A172 (cell line): ENCODE data around the gene TJAP1. TPM values are rescaled to one million over a fixed set of nuclear protein-coding genes. Genes with fewer than 3 reads are reported as not detected.
"Not testable (repeated sequence)": the region's sequence is repeated elsewhere in the genome, so short reads cannot be mapped to it uniquely, and the experiment has no call there.

Experiments
- DNase-seq: peaks from one replicate; pipeline ENCODE4 v3.0.0-alpha.2; 2015; ENCODE audit warnings: low spot score
- total RNA-seq: library from RNA; depleted of rRNA; stranded (reverse); fragments of >200 nt; shearing (Covaris generic); gene quantifications from 2 replicates; pipeline ENCODE4 v1.2.3, GENCODE V29; 2014

The TJAP1 gene
- total RNA-seq, 1 experiment from 2014 or later, result 14.3 TPM

DNA sequence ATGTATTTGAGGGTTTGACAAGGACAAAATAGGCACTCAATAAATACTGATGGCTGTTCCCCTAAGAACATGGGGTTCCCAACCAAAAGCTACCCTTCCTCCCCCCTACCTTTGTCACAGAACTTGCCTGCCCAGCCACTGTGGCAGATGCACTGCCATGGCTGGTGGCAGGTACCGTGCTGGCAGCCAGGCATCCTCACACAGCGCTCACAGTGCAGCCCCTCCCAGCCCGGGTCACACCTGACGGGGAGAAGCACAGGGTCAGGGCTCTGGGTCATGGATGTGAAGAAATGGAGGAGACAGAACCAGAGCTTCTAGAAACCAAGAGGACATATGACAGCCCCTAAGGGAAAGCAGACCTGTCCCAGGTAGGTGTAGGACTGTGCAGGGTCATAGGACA lies 24.5 kb upstream of the TJAP1 start:
- DNase-seq, result no peak

GRCh38 chr6:43453831-43454230 lies 23.5 kb upstream of the TJAP1 start:
- no peak for DNase-seq

DNA sequence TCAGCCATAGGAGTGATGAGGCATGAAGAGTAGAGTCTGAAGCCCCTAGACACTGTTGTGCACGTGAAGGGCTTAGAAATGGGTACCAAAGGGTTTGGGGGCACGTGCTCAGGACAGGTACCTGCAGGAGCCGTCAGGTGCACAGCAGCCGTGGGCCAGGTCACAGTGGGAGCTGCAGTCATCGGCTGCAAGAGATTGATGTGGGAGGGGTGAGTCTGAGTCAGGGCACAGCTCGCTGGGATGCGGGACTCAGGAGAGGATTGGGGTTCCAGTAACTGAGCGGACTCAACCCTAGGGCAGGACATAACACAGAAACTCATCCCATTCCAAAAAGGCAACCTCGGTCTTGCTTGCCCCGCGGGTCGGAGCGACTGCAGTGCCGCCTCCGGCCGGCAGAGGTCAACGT lies 23.1 kb upstream of the TJAP1 start:
- DNase-seq, result no peak

- DNase-seq, result peak; percentile 62
Observed at GRCh38 chr6:43454696-43455530, 22.5 kb upstream of the TJAP1 start.

- DNase-seq, result no peak
Observed at GRCh38 chr6:43455531-43456428, 21.6 kb upstream of the TJAP1 start, which contains the start of gene DLK2. Gene DLK2 (minus strand): TSS chr6:43455548. CDS start chr6:43454825, 723 bp downstream.

DNA sequence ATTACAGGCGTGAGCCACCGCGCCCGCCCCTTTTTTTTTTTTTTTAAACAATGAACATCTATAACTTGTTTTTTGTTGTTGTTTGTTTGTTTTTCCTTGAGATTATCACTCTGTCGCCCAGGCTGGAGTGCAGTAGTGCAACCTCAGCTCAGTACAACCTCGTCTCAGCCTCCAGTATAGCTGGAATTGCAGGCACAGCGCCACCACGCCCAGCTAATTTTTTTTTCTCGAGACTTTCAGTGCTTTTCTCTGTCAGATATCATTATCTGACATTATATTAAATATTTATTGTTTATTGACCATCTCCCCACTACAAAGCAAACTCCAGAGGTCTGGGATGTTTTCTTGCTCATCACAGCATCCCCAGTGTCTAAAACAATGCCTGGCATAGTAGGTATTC lies 19.7 kb upstream of the TJAP1 start:
- DNase-seq, result no peak

DNA sequence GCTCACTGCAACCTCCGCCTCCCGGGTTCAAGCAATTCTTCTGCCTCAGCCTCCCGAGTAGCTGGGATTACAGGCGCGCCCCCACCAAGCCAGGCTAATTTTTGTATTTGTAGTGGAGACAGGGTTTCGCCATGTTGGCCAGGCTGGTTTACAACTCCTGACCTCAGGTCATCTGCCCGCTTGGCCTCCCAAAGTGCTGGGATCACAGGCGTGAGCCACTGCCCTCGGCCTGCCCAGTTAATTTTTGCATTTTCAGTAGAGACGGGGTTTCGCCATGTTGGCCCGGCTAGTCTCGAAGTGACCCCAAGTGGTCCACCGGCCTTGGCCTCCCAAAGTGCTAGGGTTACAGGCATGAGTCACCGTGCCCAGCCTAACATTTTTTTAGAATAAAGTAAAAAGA lies 19.2 kb upstream of the TJAP1 start:
- not testable (repeated sequence) for DNase-seq

- no peak for DNase-seq
Observed at GRCh38 chr6:43459535-43459934, 17.8 kb upstream of the TJAP1 start.

GRCh38 chr6:43460032-43460431 lies 17.3 kb upstream of the TJAP1 start:
- no peak for DNase-seq

GRCh38 chr6:43461936-43462335 lies 15.4 kb upstream of the TJAP1 start:
- DNase-seq, result no peak

GRCh38 chr6:43464337-43464736 lies 13.0 kb upstream of the TJAP1 start:
- no peak for DNase-seq

DNA sequence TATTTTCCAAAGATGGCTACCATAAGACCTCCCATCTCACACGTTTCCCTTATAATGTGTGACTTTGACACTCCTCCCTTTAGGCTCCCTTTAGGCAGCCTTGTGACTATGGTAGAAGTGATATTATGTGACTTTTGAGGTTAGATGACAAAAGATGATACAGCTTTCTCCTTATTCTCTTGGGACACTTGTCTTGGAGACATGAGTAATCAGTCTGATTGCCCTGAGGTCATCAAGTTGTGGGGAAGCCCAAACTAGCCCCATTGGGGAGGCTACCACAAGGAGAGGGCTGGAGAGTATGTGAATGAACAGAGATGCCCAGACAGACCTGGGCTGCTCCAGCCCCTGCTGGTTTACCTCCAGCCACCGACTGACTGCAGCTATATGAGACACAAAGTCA lies 11.4 kb upstream of the TJAP1 start:
- no peak for DNase-seq

- not testable (repeated sequence) for DNase-seq
Observed at GRCh38 chr6:43467265-43467664, 10.1 kb upstream of the TJAP1 start.

GRCh38 chr6:43467752-43468151 lies 9.6 kb upstream of the TJAP1 start:
- no peak for DNase-seq

GRCh38 chr6:43468240-43468639 lies 9.1 kb upstream of the TJAP1 start:
- DNase-seq, result no peak

DNA sequence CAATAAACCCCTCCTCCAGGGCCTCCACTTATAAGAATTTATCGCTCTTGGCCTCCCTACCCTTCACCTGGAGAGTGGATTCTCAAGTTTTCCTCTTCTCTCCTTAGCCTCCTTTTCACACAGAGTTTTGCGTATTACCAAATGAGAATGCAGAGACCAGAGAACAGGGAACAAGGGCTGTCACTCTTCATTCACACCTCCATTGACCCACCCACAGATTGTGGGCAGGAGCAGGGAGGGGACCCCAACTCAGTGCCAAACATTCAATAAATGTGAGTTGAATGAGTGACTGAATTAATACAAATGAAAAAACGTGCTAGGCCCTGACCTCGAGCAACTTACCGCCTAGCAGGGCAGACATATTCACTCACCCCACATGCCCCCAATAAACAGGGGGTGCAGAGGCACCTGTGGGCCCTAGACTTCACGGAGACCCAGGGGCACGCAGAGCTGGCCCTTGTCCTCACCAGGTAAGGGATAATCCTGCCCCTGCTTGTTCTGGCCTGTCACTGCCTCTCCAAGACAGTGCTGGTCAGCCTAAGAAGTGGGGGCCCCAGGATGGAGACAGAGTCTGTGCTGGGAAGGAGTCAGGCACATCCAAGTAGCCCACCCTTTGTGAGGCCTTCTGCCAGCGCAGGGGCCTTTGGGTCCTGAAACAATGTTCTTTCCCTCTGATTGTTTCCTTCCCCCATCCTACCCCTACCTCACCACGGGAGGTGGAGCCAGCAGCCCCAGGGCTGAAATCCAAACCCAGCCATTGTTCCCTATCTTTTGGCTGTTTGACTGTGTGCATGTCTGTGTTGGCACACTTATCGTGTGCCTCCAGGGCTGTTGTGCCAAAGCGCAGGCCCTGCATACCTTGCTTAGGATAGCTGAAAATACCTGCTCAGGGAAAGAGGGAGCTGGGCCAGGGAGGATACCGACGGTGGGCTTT lies 8.4 kb upstream of the TJAP1 start:
- DNase-seq, result no peak

- no peak for DNase-seq
Observed at GRCh38 chr6:43469947-43470346, 7.4 kb upstream of the TJAP1 start.

DNA sequence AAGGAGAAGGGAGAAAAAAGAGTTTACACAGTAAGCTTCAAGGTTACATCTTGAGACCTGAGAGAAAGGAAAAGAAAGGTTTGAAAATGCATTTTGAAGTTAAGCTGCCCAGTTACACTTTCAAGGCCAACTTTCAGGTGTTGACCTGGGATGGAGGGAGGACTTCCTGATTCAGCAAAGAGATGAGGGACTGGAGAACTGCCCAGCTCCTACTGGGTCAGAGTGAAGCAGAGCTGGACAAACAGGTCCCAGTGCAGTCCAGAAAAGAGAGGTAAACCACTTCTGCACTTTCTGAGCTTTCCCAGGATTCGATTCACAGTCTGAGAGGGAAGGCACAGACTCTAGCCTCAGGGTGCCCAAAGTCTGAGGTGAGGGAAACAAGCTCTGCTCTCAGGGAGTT lies 6.0 kb upstream of the TJAP1 start:
- DNase-seq, result no peak

DNA sequence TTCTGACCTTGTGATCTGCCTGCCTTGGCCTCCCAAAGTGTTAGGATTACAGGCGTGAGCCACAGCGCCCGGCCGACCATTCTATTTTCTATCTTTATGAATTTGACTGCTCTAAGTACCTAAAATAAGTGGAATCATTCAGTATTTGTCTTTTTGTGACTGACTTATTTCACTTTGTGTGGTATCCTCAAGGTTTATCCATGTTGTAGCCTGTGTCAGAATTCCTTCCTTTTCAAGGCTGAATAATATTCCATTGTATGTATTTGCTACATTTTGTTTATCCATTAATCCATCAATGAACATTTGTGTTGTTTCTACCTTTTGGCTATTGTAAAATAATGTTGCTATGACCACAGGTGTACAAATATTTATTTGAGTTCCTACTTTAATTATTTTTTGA lies 4.9 kb upstream of the TJAP1 start:
- no peak for DNase-seq

- DNase-seq, result no peak
Observed at GRCh38 chr6:43475516-43475915, 1.9 kb upstream of the TJAP1 start.

DNA sequence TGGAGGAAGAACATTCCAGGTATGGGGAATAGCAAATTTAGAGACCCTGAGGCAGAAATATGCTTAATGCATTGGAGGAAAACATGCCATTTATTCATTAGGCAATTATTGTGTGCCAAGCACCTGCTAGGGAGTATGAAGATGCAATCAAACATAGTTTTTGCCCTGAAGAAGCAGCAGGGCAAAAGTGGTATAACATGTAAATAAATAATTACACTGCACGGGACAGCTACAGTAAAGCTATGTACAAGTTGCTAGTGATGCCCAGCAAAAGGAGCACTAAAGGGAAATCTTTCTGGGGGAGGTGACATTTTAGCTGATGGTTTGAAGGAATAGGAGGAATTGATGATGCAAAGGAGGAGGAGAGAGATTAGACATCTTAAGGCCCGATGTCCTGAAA lies 624 bp upstream of the TJAP1 start:
- DNase-seq, result no peak

DNA sequence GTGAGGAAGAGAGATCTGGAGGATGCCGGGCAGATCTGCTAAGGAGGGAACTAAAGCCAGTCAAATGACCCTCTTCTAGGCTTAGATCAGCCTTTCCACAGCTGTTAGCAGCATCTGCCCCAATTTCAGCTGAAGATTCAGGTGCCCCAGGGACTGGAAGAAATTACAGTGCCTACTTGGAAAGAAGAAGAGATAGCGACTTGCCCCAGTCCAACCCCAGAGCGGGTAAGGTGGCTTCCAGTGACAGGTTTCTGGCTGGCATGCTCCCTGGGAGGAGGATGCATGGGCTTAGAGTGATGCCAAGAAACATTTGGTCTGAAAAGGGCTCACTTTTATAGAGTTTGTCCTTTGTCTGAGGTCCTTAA lies 620 bp downstream of the TJAP1 start:
- no peak for DNase-seq
